Uterus (tissue), 2 donors: ENCODE measurements around the gene FPGS.

Source experiments
- CTCF ChIP-seq, 4 experiments: fragments of 200-600 bp in 2 of 4; fragments of 450-650 bp in 2 of 4; sonication (generic) in 2 of 4; IDR thresholded peaks; one replicate each; pipeline ENCODE4 v1.5.1; 2016 to 2019; ENCODE audit warnings: antibody characterized with exemption in 4 of 4, mild to moderate bottlenecking in 2 of 4, moderate library complexity in 1 of 4
- POLR2A ChIP-seq, 2 donors: fragments of 450-650 bp; IDR thresholded peaks; one replicate each; pipeline ENCODE4 v1.6.1; 2016; ENCODE audit warnings: antibody characterized with exemption in 2 of 2, mild to moderate bottlenecking in 1 of 2, moderate library complexity in 1 of 2

GRCh38 chr9:127803507-127804352 lies 1.0 kb downstream of the FPGS start:
- TF ChIP-seq CTCF (IDR thresholded peaks at IDR 0.05): no peak
- TF ChIP-seq POLR2A (IDR thresholded peaks at IDR 0.05): no peak
